ENCODE data around the gene C22orf15. TPM values are rescaled to one million over a fixed set of nuclear protein-coding genes. Genes with fewer than 3 reads are reported as not detected.

C22orf15 gene
- polyA plus RNA-seq, 1 experiment, result 4.0 TPM

- Histone ChIP-seq H3K36me3 (ENCODE audit: control insufficient read depth, insufficient read depth, low read length) (peaks cover 2% of the 10 kb centered on the region; the same call in 1 of the 2 replicates), H3K4me3 (ENCODE audit: low read depth, low read length) (peak within 1 kb of the TSS; percentile 61), H3K27me3 (ENCODE audit: control insufficient read depth, insufficient read depth, low read length) (no peaks in the 10 kb centered on the region)
- POLR2A ChIA-PET, result interaction anchor here (0.7 kb wide), 1 partner anchor 121 kb away, joined by 3 read pairs; no protein-coding TSS in a partner anchor
- CTCF ChIA-PET, result interaction anchor here (0.6 to 14.8 kb wide), 15 partner anchors 14 to 837 kb away, joined by 3 to 272 read pairs (median 3); no protein-coding TSS in a partner anchor
- no peak for DNase-seq (ENCODE audit: low read depth)
- TF ChIP-seq, protein P1, sequence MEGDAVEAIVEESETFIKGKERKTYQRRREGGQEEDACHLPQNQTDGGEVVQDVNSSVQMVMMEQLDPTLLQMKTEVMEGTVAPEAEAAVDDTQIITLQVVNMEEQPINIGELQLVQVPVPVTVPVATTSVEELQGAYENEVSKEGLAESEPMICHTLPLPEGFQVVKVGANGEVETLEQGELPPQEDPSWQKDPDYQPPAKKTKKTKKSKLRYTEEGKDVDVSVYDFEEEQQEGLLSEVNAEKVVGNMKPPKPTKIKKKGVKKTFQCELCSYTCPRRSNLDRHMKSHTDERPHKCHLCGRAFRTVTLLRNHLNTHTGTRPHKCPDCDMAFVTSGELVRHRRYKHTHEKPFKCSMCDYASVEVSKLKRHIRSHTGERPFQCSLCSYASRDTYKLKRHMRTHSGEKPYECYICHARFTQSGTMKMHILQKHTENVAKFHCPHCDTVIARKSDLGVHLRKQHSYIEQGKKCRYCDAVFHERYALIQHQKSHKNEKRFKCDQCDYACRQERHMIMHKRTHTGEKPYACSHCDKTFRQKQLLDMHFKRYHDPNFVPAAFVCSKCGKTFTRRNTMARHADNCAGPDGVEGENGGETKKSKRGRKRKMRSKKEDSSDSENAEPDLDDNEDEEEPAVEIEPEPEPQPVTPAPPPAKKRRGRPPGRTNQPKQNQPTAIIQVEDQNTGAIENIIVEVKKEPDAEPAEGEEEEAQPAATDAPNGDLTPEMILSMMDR (IDR thresholded peaks at IDR 0.05; ENCODE audit: insufficient read depth, low read depth, low read length), result peak; percentile 86
Measured at GRCh38 chr22:23767673-23768548, 5.1 kb downstream of the C22orf15 start, which contains the start of gene CHCHD10. TSS of gene CHCHD10 (minus strand) at chr22:23767972. CDS start at chr22:23767874, 98 bp downstream.

GRCh38 chr22:23769321-23769965 lies 6.7 kb downstream of the C22orf15 start:
- ChIA-PET CTCF (interaction anchor here (0.9 to 14.8 kb wide), 9 partner anchors 8 to 94 kb away, joined by 3 to 272 read pairs (median 5); partner anchors contain the start of gene SLC2A11), POLR2A (interaction anchor here (0.6 kb wide), 1 partner anchor 82 kb away, joined by 7 read pairs; no protein-coding TSS in a partner anchor)
- peaks cover 2% of the 10 kb centered on the region; the same call in 1 of the 2 replicates for H3K36me3 ChIP-seq (ENCODE audit: control insufficient read depth, insufficient read depth, low read length)
- DNase-seq (ENCODE audit: low read depth), result no peak
- no peaks in the 10 kb centered on the region for H3K27me3 ChIP-seq (ENCODE audit: control insufficient read depth, insufficient read depth, low read length)
- TF ChIP-seq, protein P1 (IDR thresholded peaks at IDR 0.05; ENCODE audit: insufficient read depth, low read depth, low read length), result no peak
- H3K4me3 ChIP-seq (ENCODE audit: low read depth, low read length), result no peak overlapping the region

DNA sequence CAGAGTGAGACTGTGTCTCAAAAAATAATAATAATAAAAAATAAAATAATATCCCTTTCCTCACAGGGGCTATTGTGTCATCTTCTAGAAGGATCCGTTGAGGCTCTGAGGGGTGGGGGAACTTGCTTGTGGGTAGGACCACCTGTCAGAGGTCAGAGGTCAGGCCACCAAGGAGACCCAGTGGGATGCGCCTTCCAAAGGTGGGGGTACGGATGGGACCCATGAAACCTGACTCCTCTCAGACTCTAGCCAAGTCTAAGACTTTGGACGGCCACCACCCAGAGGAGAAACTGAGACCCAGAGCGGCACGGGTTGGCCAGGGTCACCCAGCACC lies 9.5 kb downstream of the C22orf15 start:
- POLR2A ChIA-PET, result no interaction called here
- TF ChIP-seq, protein P1 (IDR thresholded peaks at IDR 0.05; ENCODE audit: insufficient read depth, low read depth, low read length), result no peak
- DNase-seq (ENCODE audit: low read depth), result no peak
- Histone ChIP-seq H3K36me3 (ENCODE audit: control insufficient read depth, insufficient read depth, low read length) (no peaks in the 10 kb centered on the region), H3K4me3 (ENCODE audit: low read depth, low read length) (peak overlapping the region; percentile 52), H3K27me3 (ENCODE audit: control insufficient read depth, insufficient read depth, low read length) (no peaks in the 10 kb centered on the region)
- CTCF ChIA-PET, result interaction anchor here (3.6 to 14.8 kb wide), 2 partner anchors 76 to 85 kb away, joined by 34 to 272 read pairs; partner anchors contain the start of gene SLC2A11

- ChIA-PET POLR2A (no interaction called here), CTCF (interaction anchor here (14.8 kb wide), 1 partner anchor 75 kb away, joined by 272 read pairs; no protein-coding TSS in a partner anchor)
- H3K27me3 ChIP-seq (ENCODE audit: control insufficient read depth, insufficient read depth, low read length), result no peaks in the 10 kb centered on the region
- no peaks in the 10 kb centered on the region for H3K36me3 ChIP-seq (ENCODE audit: control insufficient read depth, insufficient read depth, low read length)
- H3K4me3 ChIP-seq (ENCODE audit: low read depth, low read length), result peak within 1 kb of the TSS; percentile 52
- TF ChIP-seq, protein P1 (IDR thresholded peaks at IDR 0.05; ENCODE audit: insufficient read depth, low read depth, low read length), result no peak
- DNase-seq (ENCODE audit: low read depth), result no peak
Measured at GRCh38 chr22:23772649-23773473, 10.1 kb downstream of the C22orf15 start, which contains the start of gene MMP11. TSS of gene MMP11 (plus strand) at chr22:23772849. CDS start at chr22:23772871, 22 bp downstream.

All from BJ (cell line).